ENCODE results near the gene GALNTL6.

GRCh38 chr4:172946503-172946902 is 1133.3 kb downstream of the GALNTL6 start:
- no peak for TF ChIP-seq FOXM1 (IDR thresholded peaks at IDR 0.05; ENCODE audit: borderline replicate concordance)
- TF ChIP-seq ZNF384 (IDR thresholded peaks at IDR 0.05): no peak
- no peak for TF ChIP-seq FOXK2 (IDR thresholded peaks at IDR 0.05)
- TF ChIP-seq ELF4 (IDR thresholded peaks at IDR 0.05): no peak
- no peak for TF ChIP-seq CTBP1 (IDR thresholded peaks at IDR 0.05; ENCODE audit: borderline replicate concordance)
- no peak for TF ChIP-seq FOXA1 (IDR thresholded peaks at IDR 0.05)
